B cell (primary cell): Measurements from ENCODE around the gene NDST1. TPM values are rescaled to one million over a fixed set of nuclear protein-coding genes. Genes with fewer than 3 reads are reported as not detected.

ENCODE experiments used
- ATAC-seq: fragments of 200-7000 bp; cut with Tn5 transposase; one replicate; pipeline ENCODE4 v1.10.0; 2021; ENCODE audit warnings: low read depth, mild to moderate bottlenecking, moderate number of reproducible peaks, moderate library complexity
- CTCF ChIA-PET: fragments of 350-600 bp; sonication (Branson Sonifier 250); formaldehyde crosslinking; loops from one replicate; lab custom pipeline; 2021; ENCODE audit warnings: antibody characterized with exemption, inconsistent platforms; lab: Charles Lee
- POLR2A ChIA-PET: fragments of 350-600 bp; sonication (Branson Sonifier 250); formaldehyde crosslinking; loops from one replicate; lab custom pipeline; 2021; ENCODE audit warnings: antibody characterized with exemption; lab: Charles Lee
- DNase-seq: peaks from one replicate; pipeline ENCODE4 v3.0.0; 2013
- H2AFZ ChIP-seq: 2 replicates; pipeline ENCODE4 v1.6.1; 2012; ENCODE audit warnings: mild to moderate bottlenecking, low read depth, low read length; ENCODE audit not compliant: insufficient read depth, poor library complexity, severe bottlenecking
- H3K27ac ChIP-seq, 2 donors: 1 replicate in 1 of 2; 2 replicates in 1 of 2; pipeline ENCODE4 v1.5.1; 2012 to 2013; ENCODE audit warnings: low read length in 2 of 2, mild to moderate bottlenecking in 2 of 2, moderate library complexity in 1 of 2
- H3K27me3 ChIP-seq, 4 experiments: fragments of 200-600 bp in 1 of 4; sonication (generic) in 1 of 4; replicated peaks in 1 of 4; 1 replicate in 2 of 4; 2 replicates in 2 of 4; pipeline versions ENCODE4 v1.6.1 to v1.7.0; 2013 to 2016; ENCODE audit warnings: low read length in 3 of 4, mild to moderate bottlenecking in 2 of 4, mixed read lengths in 1 of 4, moderate library complexity in 1 of 4; ENCODE audit not compliant: insufficient read depth in 4 of 4, control insufficient read depth in 3 of 4; ENCODE audit errors: control extremely low read depth in 1 of 4
- H3K36me3 ChIP-seq, 2 experiments: replicated peaks in 1 of 2; 1 replicate in 1 of 2; 2 replicates in 1 of 2; pipeline versions ENCODE4 v1.6.1 to v1.7.1; 2013; ENCODE audit warnings: low read length in 1 of 2; ENCODE audit not compliant: insufficient read depth in 2 of 2, control insufficient read depth in 1 of 2; ENCODE audit errors: control extremely low read depth in 1 of 2, extremely low read depth in 1 of 2
- H3K4me1 ChIP-seq, 2 donors: fragments of 200-600 bp in 1 of 2; sonication (generic) in 1 of 2; 1 replicate in 1 of 2; 2 replicates in 1 of 2; pipeline versions ENCODE4 v1.5.1 to v1.6.1; 2013 to 2017; ENCODE audit warnings: low read length in 2 of 2; ENCODE audit not compliant: control insufficient read depth in 2 of 2, insufficient read depth in 2 of 2
- H3K4me2 ChIP-seq: replicated peaks from 2 replicates; pipeline ENCODE3; 2012; ENCODE audit warnings: mild to moderate bottlenecking, low read depth, low read length; ENCODE audit not compliant: poor library complexity, severe bottlenecking
- H3K4me3 ChIP-seq, 5 experiments: fragments of 200-600 bp in 1 of 5; sonication (generic) in 1 of 5; 1 replicate in 3 of 5; 2 replicates in 2 of 5; pipeline versions ENCODE4 v1.5.1 to v1.7.0; 2011 to 2016; ENCODE audit warnings: low read length in 4 of 5, mild to moderate bottlenecking in 4 of 5, low read depth in 2 of 5, control low read depth in 1 of 5, moderate library complexity in 1 of 5; ENCODE audit not compliant: insufficient read depth in 1 of 5; ENCODE audit errors: control extremely low read depth in 1 of 5, extremely low read depth in 1 of 5
- H3K79me2 ChIP-seq: fragments of 200-600 bp; sonication (generic); one replicate; pipeline ENCODE4 v1.6.0; 2016; ENCODE audit warnings: low read length; ENCODE audit not compliant: control insufficient read depth, insufficient read depth
- H3K9ac ChIP-seq: fragments of 200-600 bp; sonication (generic); 2 replicates; pipeline ENCODE4 v1.6.1; 2017; ENCODE audit warnings: mild to moderate bottlenecking, low read length, moderate library complexity
- H3K9me3 ChIP-seq, 3 donors: one replicate each; pipeline versions ENCODE4 v1.6.1 to v1.7.1; 2013; ENCODE audit warnings: low read length in 2 of 3; ENCODE audit not compliant: control insufficient read depth in 2 of 3, insufficient read depth in 1 of 3; ENCODE audit errors: control extremely low read depth in 1 of 3
- H4K20me1 ChIP-seq: 2 replicates; pipeline ENCODE4 v1.6.0; 2012; ENCODE audit warnings: mild to moderate bottlenecking, low read length; ENCODE audit not compliant: insufficient read depth, control insufficient read depth, poor library complexity, severe bottlenecking
- H3K27ac Mint-ChIP-seq: one replicate; pipeline ENCODE4 v1.8.0; 2021; ENCODE audit warnings: mixed read lengths
- H3K27me3 Mint-ChIP-seq: one replicate; pipeline ENCODE4 v1.8.0; 2021; ENCODE audit warnings: mixed read lengths
- H3K4me1 Mint-ChIP-seq: one replicate; pipeline ENCODE4 v1.8.0; 2021; ENCODE audit warnings: mixed read lengths
- H3K4me3 Mint-ChIP-seq: one replicate; pipeline ENCODE4 v1.8.0; 2021; ENCODE audit warnings: mixed read lengths
- H3K9me3 Mint-ChIP-seq: one replicate; pipeline ENCODE4 v1.8.0; 2022; ENCODE audit warnings: mixed read lengths; ENCODE audit not compliant: insufficient read depth
- EZH2 ChIP-seq: IDR thresholded peaks from 2 replicates; pipeline ENCODE4 v1.6.1; 2012; ENCODE audit warnings: borderline replicate concordance, low read depth, mild to moderate bottlenecking, moderate library complexity, low read length; ENCODE audit not compliant: insufficient read depth, poor library complexity, severe bottlenecking
- WGBS: methylation state at CpG from one replicate; pipeline ENCODE4 v1.1.5; 2013; ENCODE audit warnings: missing lambda C conversion rate; ENCODE audit not compliant: insufficient coverage; 5-methylcytosine and 5-hydroxymethylcytosine counted together
- intact Hi-C: fragments of 100-400 bp; cut with micrococcal nuclease; formaldehyde crosslinking; loops from one replicate; pipeline ENCODE4 v1.10.0; 2022
- polyA plus RNA-seq: library from polyadenylated mRNA; depleted of rRNA; stranded (reverse); fragments of >200 nt; gene quantifications from 2 replicates; pipeline ENCODE4 v1.2.3, GENCODE V29; 2012
- total RNA-seq, 2 donors: library from RNA; stranded (reverse); fragments of 120-200 nt in 1 of 2; gene quantifications; 1 replicate in 1 of 2; 2 replicates in 1 of 2; pipeline versions ENCODE4 v1.2.3 to v1.2.4, GENCODE V29; 2013 to 2022
- TF ChIP-seq, protein P1 (sequence below): fragments of 200-600 bp; IDR thresholded peaks from one replicate; pipeline ENCODE4 v1.8.0; 2022; ENCODE audit warnings: antibody characterized with exemption, mild to moderate bottlenecking

Gene NDST1
- total and polyA plus RNA-seq, 2 donors (not counting 1 experiment from before 2014, with no cell fraction given), result 4.3 to 7.0 TPM

DNA sequence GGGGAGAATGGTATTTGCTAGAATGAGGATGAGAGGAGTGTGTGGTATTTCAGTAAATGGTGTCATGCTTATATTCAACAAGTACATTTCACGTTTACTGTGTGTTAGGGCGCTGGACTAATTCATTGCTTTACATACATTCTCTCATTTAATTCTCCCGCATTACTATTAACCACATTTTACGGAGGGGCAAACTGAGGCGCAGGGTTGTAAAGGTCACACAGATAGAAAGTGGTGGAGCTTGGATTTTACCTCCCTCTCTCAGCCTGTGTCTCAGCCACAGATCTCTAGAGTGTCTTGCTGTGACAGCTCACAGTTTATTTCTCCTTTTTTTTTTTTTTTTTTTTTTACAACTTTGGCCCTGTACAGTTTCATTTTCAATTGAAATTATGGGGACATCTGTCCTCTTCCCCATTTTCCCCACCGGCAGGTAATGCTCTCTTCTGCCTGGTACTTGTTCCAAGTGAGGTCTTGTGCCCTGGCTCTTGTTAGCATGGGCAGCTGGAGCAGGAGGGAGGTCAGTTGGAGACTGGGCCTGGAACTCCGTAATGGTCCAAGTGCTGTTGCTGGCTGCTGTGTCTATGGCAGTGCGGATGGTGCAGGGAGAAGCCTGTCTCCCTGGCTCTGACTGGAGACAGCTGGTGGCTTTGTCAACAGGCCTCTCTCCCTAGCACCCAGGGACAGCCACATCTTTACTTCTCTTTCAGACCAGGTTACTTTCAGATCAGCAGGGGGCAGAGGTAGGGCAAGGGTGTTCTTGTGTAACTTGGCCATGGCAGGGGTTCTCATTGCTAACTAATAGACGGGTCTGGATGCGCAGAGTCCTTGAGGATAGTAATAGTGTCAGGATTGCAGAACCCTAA is 20.5 kb upstream of the NDST1 start:
- no peaks in the 10 kb centered on the region for H3K9me3 Mint-ChIP-seq
- H3K27ac ChIP-seq, result peak overlapping the region; percentile 72 to 73
- H3K4me2 ChIP-seq, result peak overlapping the region; percentile 99
- POLR2A ChIA-PET, result interaction anchor here (0.6 to 1.6 kb wide), 11 partner anchors 8 to 214 kb away, joined by 3 to 11 read pairs (median 6); partner anchors contain the start of genes CD74, RBM22 and TCOF1
- intact Hi-C loops, result loop anchor here (1.0 to 10.0 kb wide), 5 partner anchors 26 to 737 kb away; partner anchors contain the start of gene CCDC69
- H3K36me3 ChIP-seq, result no peaks in the 10 kb centered on the region
- H4K20me1 ChIP-seq, result no peaks in the 10 kb centered on the region
- peak overlapping the region; percentile 85 for H3K27ac Mint-ChIP-seq
- H3K4me3 Mint-ChIP-seq, result peak overlapping the region; percentile 82
- peak overlapping the region; percentile 98 for H2AFZ ChIP-seq
- ATAC-seq, result peak; percentile 34
- peaks cover 2% of the 10 kb centered on the region for H3K79me2 ChIP-seq
- WGBS, result 71% methylated on average over 4 of the region's 10 CpGs
- H3K9me3 ChIP-seq, result no peaks in the 10 kb centered on the region
- CTCF ChIA-PET, result interaction anchor here (0.6 to 2.5 kb wide), 10 partner anchors 11 to 360 kb away, joined by 3 to 11 read pairs (median 4); no protein-coding TSS in a partner anchor
- H3K4me1 Mint-ChIP-seq, result peaks cover 57% of the 10 kb centered on the region
- peak overlapping the region; percentile 88 for H3K9ac ChIP-seq
- no peaks in the 10 kb centered on the region for H3K27me3 Mint-ChIP-seq
- H3K27me3 ChIP-seq, result no peaks in the 10 kb centered on the region
- TF ChIP-seq EZH2, result no peak
- TF ChIP-seq, protein P1, sequence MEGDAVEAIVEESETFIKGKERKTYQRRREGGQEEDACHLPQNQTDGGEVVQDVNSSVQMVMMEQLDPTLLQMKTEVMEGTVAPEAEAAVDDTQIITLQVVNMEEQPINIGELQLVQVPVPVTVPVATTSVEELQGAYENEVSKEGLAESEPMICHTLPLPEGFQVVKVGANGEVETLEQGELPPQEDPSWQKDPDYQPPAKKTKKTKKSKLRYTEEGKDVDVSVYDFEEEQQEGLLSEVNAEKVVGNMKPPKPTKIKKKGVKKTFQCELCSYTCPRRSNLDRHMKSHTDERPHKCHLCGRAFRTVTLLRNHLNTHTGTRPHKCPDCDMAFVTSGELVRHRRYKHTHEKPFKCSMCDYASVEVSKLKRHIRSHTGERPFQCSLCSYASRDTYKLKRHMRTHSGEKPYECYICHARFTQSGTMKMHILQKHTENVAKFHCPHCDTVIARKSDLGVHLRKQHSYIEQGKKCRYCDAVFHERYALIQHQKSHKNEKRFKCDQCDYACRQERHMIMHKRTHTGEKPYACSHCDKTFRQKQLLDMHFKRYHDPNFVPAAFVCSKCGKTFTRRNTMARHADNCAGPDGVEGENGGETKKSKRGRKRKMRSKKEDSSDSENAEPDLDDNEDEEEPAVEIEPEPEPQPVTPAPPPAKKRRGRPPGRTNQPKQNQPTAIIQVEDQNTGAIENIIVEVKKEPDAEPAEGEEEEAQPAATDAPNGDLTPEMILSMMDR, result no peak
- DNase-seq, result peak; percentile 74
- H3K4me1 ChIP-seq, result peaks cover 39 to 58% of the 10 kb centered on the region in 2 donors
- H3K4me3 ChIP-seq, result peak overlapping the region; percentile 59 to 91 (median 71)
